Measurements from ENCODE around the gene SETDB2. TPM values are rescaled to one million over a fixed set of nuclear protein-coding genes. Genes with fewer than 3 reads are reported as not detected.

Gene SETDB2
- total RNA-seq, 1 experiment from 2014 or later: 4.9 TPM

GRCh38 chr13:49456156-49456555 is 12.1 kb downstream of the SETDB2 start:
- peaks cover 8% of the 10 kb centered on the region for H3K4me1 Mint-ChIP-seq (ENCODE audit: low read depth, unreplicated experiment)
- no peak overlapping the region for H3K27ac Mint-ChIP-seq (ENCODE audit: unreplicated experiment)
- no peaks in the 10 kb centered on the region for H3K36me3 Mint-ChIP-seq (ENCODE audit: insufficient read depth, unreplicated experiment)
- no TSS peak for BruUV-seq (replicated peaks)
- no peak for TF ChIP-seq CTCF (IDR thresholded peaks at IDR 0.05; ENCODE audit: unreplicated experiment)
- CTCF ChIA-PET: no interaction called here
- no peaks in the 10 kb centered on the region for H3K27me3 Mint-ChIP-seq (ENCODE audit: unreplicated experiment)
- no peak overlapping the region for H3K4me3 Mint-ChIP-seq (ENCODE audit: low read depth, unreplicated experiment)
- intact Hi-C loops (cut with micrococcal nuclease; ENCODE audit: unreplicated experiment): no loop called here
- H3K9me3 Mint-ChIP-seq (ENCODE audit: low read depth, unreplicated experiment): no peaks in the 10 kb centered on the region
- no peak for DNase-seq

- Mint-ChIP-seq H3K9me3 (ENCODE audit: low read depth, unreplicated experiment) (no peaks in the 10 kb centered on the region), H3K4me1 (ENCODE audit: low read depth, unreplicated experiment) (peaks cover 8% of the 10 kb centered on the region), H3K27ac (ENCODE audit: unreplicated experiment) (no peak overlapping the region), H3K36me3 (ENCODE audit: insufficient read depth, unreplicated experiment) (no peaks in the 10 kb centered on the region), H3K4me3 (ENCODE audit: low read depth, unreplicated experiment) (no peak overlapping the region), H3K27me3 (ENCODE audit: unreplicated experiment) (no peaks in the 10 kb centered on the region)
- no peak for TF ChIP-seq CTCF (IDR thresholded peaks at IDR 0.05; ENCODE audit: unreplicated experiment)
- BruUV-seq (replicated peaks): no TSS peak
- no peak for DNase-seq
- CTCF ChIA-PET: no interaction called here
- intact Hi-C loops (cut with micrococcal nuclease; ENCODE audit: unreplicated experiment): no loop called here
Observed at GRCh38 chr13:49457221-49457620, 13.1 kb downstream of the SETDB2 start.

GRCh38 chr13:49459580-49459979 is 15.5 kb downstream of the SETDB2 start:
- no peak overlapping the region for H3K4me3 Mint-ChIP-seq (ENCODE audit: low read depth, unreplicated experiment)
- no peaks in the 10 kb centered on the region for H3K27me3 Mint-ChIP-seq (ENCODE audit: unreplicated experiment)
- no peak for TF ChIP-seq CTCF (IDR thresholded peaks at IDR 0.05; ENCODE audit: unreplicated experiment)
- no peak overlapping the region for H3K27ac Mint-ChIP-seq (ENCODE audit: unreplicated experiment)
- H3K36me3 Mint-ChIP-seq (ENCODE audit: insufficient read depth, unreplicated experiment): peaks cover 6% of the 10 kb centered on the region
- H3K4me1 Mint-ChIP-seq (ENCODE audit: low read depth, unreplicated experiment): peaks cover 8% of the 10 kb centered on the region
- CTCF ChIA-PET: no interaction called here
- BruUV-seq (replicated peaks): no TSS peak
- H3K9me3 Mint-ChIP-seq (ENCODE audit: low read depth, unreplicated experiment): no peaks in the 10 kb centered on the region
- intact Hi-C loops (cut with micrococcal nuclease; ENCODE audit: unreplicated experiment): no loop called here
- no peak for DNase-seq

GRCh38 chr13:49464085-49464484 is 20.0 kb downstream of the SETDB2 start:
- H3K4me1 Mint-ChIP-seq (ENCODE audit: low read depth, unreplicated experiment): no peaks in the 10 kb centered on the region
- intact Hi-C loops (cut with micrococcal nuclease; ENCODE audit: unreplicated experiment): no loop called here
- H3K27ac Mint-ChIP-seq (ENCODE audit: unreplicated experiment): no peak overlapping the region
- peaks cover 6% of the 10 kb centered on the region for H3K36me3 Mint-ChIP-seq (ENCODE audit: insufficient read depth, unreplicated experiment)
- BruUV-seq (replicated peaks): no TSS peak
- no peak overlapping the region for H3K4me3 Mint-ChIP-seq (ENCODE audit: low read depth, unreplicated experiment)
- TF ChIP-seq CTCF (IDR thresholded peaks at IDR 0.05; ENCODE audit: unreplicated experiment): no peak
- CTCF ChIA-PET: no interaction called here
- DNase-seq: no peak
- no peaks in the 10 kb centered on the region for H3K9me3 Mint-ChIP-seq (ENCODE audit: low read depth, unreplicated experiment)
- H3K27me3 Mint-ChIP-seq (ENCODE audit: unreplicated experiment): no peaks in the 10 kb centered on the region
